ENCODE results near the gene STXBP4.

STXBP4 gene

GRCh38 chr17:54945671-54946070 lies 22.9 kb upstream of the STXBP4 start:
- no peak for TF ChIP-seq CTCF (IDR thresholded peaks at IDR 0.05; ENCODE audit: insufficient read depth, low read depth, low read length, missing control alignments)
- no peak for DNase-seq (ENCODE audit: low read depth)
- H3K4me3 ChIP-seq (ENCODE audit: low read length), result no peak overlapping the region

DNA sequence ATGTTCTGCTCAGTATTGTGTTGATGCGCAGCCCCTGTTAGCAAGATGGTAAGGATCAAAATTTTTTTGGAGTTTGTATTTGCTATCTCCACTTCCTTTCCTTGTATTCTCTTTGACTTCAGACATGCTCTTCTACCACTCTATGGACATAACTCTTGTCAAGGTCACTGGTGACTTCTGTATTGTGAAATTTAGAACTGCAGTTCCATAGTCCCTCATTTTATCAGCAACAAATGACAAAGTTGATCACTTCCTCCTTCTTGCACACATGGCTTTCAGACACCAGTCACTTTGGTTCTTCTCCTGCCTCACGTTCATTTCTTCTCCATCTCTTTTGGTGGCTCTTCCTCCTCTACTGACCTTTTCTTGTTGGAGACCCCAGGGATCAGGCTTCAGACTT lies 21.2 kb upstream of the STXBP4 start:
- H3K4me3 ChIP-seq (ENCODE audit: low read length), result no peak overlapping the region
- DNase-seq (ENCODE audit: low read depth), result no peak
- no peak for TF ChIP-seq CTCF (IDR thresholded peaks at IDR 0.05; ENCODE audit: insufficient read depth, low read depth, low read length, missing control alignments)

- peak; percentile 72 for DNase-seq (ENCODE audit: low read depth)
- no peak for TF ChIP-seq CTCF (IDR thresholded peaks at IDR 0.05; ENCODE audit: insufficient read depth, low read depth, low read length, missing control alignments)
- H3K4me3 ChIP-seq (ENCODE audit: low read length), result no peak overlapping the region
These were observed 20.2 kb upstream of the STXBP4 start for GRCh38 chr17:54948380-54948779.

- no peak for TF ChIP-seq CTCF (IDR thresholded peaks at IDR 0.05; ENCODE audit: insufficient read depth, low read depth, low read length, missing control alignments)
- DNase-seq (ENCODE audit: low read depth), result no peak
- no peak overlapping the region for H3K4me3 ChIP-seq (ENCODE audit: low read length)
These were observed 18.4 kb upstream of the STXBP4 start for GRCh38 chr17:54950116-54950515.

GRCh38 chr17:54951286-54951685 lies 17.3 kb upstream of the STXBP4 start:
- H3K4me3 ChIP-seq (ENCODE audit: low read length), result no peak overlapping the region
- TF ChIP-seq CTCF (IDR thresholded peaks at IDR 0.05; ENCODE audit: insufficient read depth, low read depth, low read length, missing control alignments), result no peak
- no peak for DNase-seq (ENCODE audit: low read depth)

- TF ChIP-seq CTCF (IDR thresholded peaks at IDR 0.05; ENCODE audit: insufficient read depth, low read depth, low read length, missing control alignments), result no peak
- no peak for DNase-seq (ENCODE audit: low read depth)
- no peak overlapping the region for H3K4me3 ChIP-seq (ENCODE audit: low read length)
These were observed 11.8 kb upstream of the STXBP4 start for GRCh38 chr17:54956791-54957190.

DNA sequence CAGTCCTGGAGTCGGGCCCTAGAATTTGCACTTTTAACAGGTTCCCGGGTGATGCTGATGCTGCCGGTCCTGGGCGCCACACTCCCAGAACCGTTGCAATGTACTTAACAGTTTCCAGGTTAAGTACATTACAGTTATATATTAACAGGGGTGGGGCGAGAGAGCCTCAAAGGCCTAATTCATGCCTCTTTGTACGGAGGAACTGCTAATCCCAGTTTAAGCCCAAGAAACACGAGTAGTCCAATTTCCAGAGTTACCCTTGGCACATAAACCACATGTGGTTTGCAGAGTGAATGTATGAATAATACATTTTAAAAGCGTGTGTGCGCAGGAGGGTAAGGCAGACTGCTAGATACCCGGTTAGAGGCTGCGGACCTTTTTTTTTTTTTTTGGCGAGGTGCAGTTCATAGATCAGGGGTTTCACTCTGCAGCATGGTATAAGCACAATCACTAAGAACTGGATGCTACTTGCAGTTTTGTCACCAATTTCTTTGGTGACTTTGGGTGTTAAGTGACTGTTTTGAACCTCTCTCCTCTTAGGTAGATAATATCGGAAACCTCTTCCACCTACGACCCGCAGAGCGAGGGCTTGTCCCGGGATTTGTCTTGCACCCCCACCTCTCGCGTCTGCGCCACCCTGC lies 824 bp upstream of the STXBP4 start:
- peak; percentile 48 for DNase-seq (ENCODE audit: low read depth)
- peak overlapping the region; percentile 82 for H3K4me3 ChIP-seq (ENCODE audit: low read length)
- TF ChIP-seq CTCF (IDR thresholded peaks at IDR 0.05; ENCODE audit: insufficient read depth, low read depth, low read length, missing control alignments), result no peak

Data from epithelial cell of esophagus (primary cell).